ENCODE measurements around the gene ZMIZ1. TPM values are rescaled to one million over a fixed set of nuclear protein-coding genes. Genes with fewer than 3 reads are reported as not detected.

The ZMIZ1 gene
- total and polyA plus RNA-seq, 4 donors, result 3.9 to 19.1 (median 9.8) TPM

DNA sequence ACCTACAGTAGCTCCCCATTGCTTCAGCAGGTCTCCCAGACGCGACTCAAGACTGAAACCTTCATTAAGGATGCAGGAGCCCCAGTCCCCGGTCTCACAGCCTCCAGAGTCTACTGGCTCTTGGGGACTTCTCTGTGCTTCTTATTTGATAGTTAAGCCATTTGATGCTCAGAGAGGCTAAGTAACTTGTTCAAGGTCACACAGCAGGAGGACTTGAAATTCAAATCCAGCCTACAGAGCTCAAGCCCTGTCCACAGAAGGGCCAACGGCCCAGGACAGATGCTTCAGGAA lies 21.2 kb upstream of the ZMIZ1 start:
- H3K4me1 ChIP-seq (ENCODE audit: control insufficient read depth in 4 of 4, insufficient read depth in 4 of 4, low read length in 3 of 4), result peaks cover 0 to 7% (median 3%) of the 10 kb centered on the region in 4 donors
- H3K9me3 ChIP-seq (ENCODE audit: control insufficient read depth in 4 of 4, low read length in 3 of 4), result no peaks in the 10 kb centered on the region
- TF ChIP-seq SP1 (IDR thresholded peaks at IDR 0.05) (no peak), FOXA1 (IDR thresholded peaks at IDR 0.05) (no peak), MAX (IDR thresholded peaks at IDR 0.05) (no peak), HNF4A (conservative IDR thresholded peaks at IDR 0.05) (no peak), FOXA2 (IDR thresholded peaks at IDR 0.05) (no peak), GABPA (IDR thresholded peaks at IDR 0.05 in 1 of 2, conservative IDR thresholded peaks at IDR 0.05 in 1 of 2) (no peak), NR2F2 (IDR thresholded peaks at IDR 0.05) (no peak)
- H3K4me3 ChIP-seq (ENCODE audit: low read depth in 1 of 3, low read length in 3 of 3), result no peak overlapping the region
- DNase-seq (ENCODE audit: low spot score), result no peak
- H3K36me3 ChIP-seq (ENCODE audit: control insufficient read depth in 4 of 4, insufficient read depth in 3 of 4, low read depth in 1 of 4, low read length in 3 of 4), result no peaks in the 10 kb centered on the region
- H3K9ac ChIP-seq (ENCODE audit: low read depth in 1 of 2, low read length in 2 of 2), result no peak overlapping the region
- WGBS, result 89% methylated on average over 4 of the region's 4 CpGs
- no peaks in the 10 kb centered on the region for H3K27me3 ChIP-seq (ENCODE audit: control insufficient read depth in 4 of 4, insufficient read depth in 4 of 4, low read length in 3 of 4)
- peak overlapping the region in 1 of 2 donors; percentile 23 for H3K27ac ChIP-seq (ENCODE audit: low read depth in 1 of 2, low read length in 2 of 2)

DNA sequence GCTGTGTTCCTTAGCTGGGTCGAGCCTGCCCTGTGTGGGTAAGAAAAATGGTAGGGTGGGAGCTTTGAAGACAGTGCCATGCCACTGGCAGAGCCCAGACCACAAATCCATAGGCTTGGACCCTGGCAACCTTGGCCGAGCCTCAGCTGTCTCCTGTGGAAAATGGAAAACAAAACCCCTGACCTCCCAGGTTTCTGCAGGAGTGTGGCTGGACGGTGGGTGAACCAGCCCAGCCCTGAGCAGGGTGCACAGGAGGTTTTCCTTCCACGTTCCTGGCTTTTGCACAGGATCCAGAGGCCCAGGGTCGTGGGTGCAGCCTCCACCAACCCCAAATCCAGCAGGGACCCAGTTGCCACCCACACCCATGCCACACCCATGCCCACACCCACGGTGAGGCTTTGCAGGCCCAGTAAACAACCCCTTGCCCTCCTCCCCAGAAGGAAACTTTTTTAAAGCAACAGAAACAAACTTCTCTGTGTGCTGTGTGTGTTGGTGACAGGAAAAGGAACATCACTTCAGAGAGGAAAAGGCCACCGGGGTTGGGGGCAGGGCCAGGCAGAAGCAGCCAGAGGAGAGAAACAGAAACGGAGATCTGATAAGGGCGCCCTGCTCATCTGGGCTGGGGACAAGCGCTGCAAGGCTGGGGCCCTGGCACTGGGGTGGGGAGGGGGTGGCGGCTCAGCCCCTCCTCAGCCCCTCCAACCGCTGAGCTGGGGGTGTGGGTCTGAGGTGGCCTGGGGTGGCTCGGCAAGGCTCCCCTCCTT lies 20.7 kb upstream of the ZMIZ1 start:
- Histone ChIP-seq H3K4me3 (ENCODE audit: low read depth in 1 of 3, low read length in 3 of 3) (no peak overlapping the region), H3K36me3 (ENCODE audit: control insufficient read depth in 4 of 4, insufficient read depth in 3 of 4, low read depth in 1 of 4, low read length in 3 of 4) (no peaks in the 10 kb centered on the region), H3K27me3 (ENCODE audit: control insufficient read depth in 4 of 4, insufficient read depth in 4 of 4, low read length in 3 of 4) (no peaks in the 10 kb centered on the region), H3K4me1 (ENCODE audit: control insufficient read depth in 4 of 4, insufficient read depth in 4 of 4, low read length in 3 of 4) (peaks cover 0 to 7% (median 3%) of the 10 kb centered on the region in 4 donors), H3K9me3 (ENCODE audit: control insufficient read depth in 4 of 4, low read length in 3 of 4) (no peaks in the 10 kb centered on the region), H3K9ac (ENCODE audit: low read depth in 1 of 2, low read length in 2 of 2) (no peak overlapping the region), H3K27ac (ENCODE audit: low read depth in 1 of 2, low read length in 2 of 2) (peak overlapping the region in 1 of 2 donors; percentile 23)
- TF ChIP-seq FOXA2 (IDR thresholded peaks at IDR 0.05) (no peak), RAD21 (IDR thresholded peaks at IDR 0.05) (peak in 1 of 2 donors; percentile 8)
- peak; percentile 73 for DNase-seq (ENCODE audit: low spot score)
- 65% methylated on average over 13 of the region's 13 CpGs for WGBS

- H3K9ac ChIP-seq (ENCODE audit: low read depth in 1 of 2, low read length in 2 of 2), result no peak overlapping the region
- no peaks in the 10 kb centered on the region for H3K9me3 ChIP-seq (ENCODE audit: control insufficient read depth in 4 of 4, low read length in 3 of 4)
- H3K36me3 ChIP-seq (ENCODE audit: control insufficient read depth in 4 of 4, insufficient read depth in 3 of 4, low read depth in 1 of 4, low read length in 3 of 4), result no peaks in the 10 kb centered on the region
- no peak overlapping the region for H3K4me3 ChIP-seq (ENCODE audit: low read depth in 1 of 3, low read length in 3 of 3)
- H3K27me3 ChIP-seq (ENCODE audit: control insufficient read depth in 4 of 4, insufficient read depth in 4 of 4, low read length in 3 of 4), result no peaks in the 10 kb centered on the region
- no peak for DNase-seq (ENCODE audit: low spot score)
- 78% methylated on average over 14 of the region's 14 CpGs for WGBS
- no peak for TF ChIP-seq FOXA2 (IDR thresholded peaks at IDR 0.05)
- no peak for TF ChIP-seq REST (IDR thresholded peaks at IDR 0.05)
- no peak for TF ChIP-seq FOXA1 (IDR thresholded peaks at IDR 0.05)
- TF ChIP-seq, protein P1, sequence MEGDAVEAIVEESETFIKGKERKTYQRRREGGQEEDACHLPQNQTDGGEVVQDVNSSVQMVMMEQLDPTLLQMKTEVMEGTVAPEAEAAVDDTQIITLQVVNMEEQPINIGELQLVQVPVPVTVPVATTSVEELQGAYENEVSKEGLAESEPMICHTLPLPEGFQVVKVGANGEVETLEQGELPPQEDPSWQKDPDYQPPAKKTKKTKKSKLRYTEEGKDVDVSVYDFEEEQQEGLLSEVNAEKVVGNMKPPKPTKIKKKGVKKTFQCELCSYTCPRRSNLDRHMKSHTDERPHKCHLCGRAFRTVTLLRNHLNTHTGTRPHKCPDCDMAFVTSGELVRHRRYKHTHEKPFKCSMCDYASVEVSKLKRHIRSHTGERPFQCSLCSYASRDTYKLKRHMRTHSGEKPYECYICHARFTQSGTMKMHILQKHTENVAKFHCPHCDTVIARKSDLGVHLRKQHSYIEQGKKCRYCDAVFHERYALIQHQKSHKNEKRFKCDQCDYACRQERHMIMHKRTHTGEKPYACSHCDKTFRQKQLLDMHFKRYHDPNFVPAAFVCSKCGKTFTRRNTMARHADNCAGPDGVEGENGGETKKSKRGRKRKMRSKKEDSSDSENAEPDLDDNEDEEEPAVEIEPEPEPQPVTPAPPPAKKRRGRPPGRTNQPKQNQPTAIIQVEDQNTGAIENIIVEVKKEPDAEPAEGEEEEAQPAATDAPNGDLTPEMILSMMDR (IDR thresholded peaks at IDR 0.05; ENCODE audit: low read depth, low read length, missing input control), result no peak
- no peak for TF ChIP-seq RAD21 (IDR thresholded peaks at IDR 0.05)
- TF ChIP-seq RXRA (IDR thresholded peaks at IDR 0.05), result no peak
- TF ChIP-seq TAF1 (conservative IDR thresholded peaks at IDR 0.05), result no peak
- no peak for TF ChIP-seq YY1 (IDR thresholded peaks at IDR 0.05)
- TF ChIP-seq NR2F2 (IDR thresholded peaks at IDR 0.05), result no peak
- no peak for TF ChIP-seq SP1 (IDR thresholded peaks at IDR 0.05)
- TF ChIP-seq EGR1 (IDR thresholded peaks at IDR 0.05; ENCODE audit: low read depth in 2 of 2), result no peak
- no peak for TF ChIP-seq MAX (IDR thresholded peaks at IDR 0.05)
- H3K4me1 ChIP-seq (ENCODE audit: control insufficient read depth in 4 of 4, insufficient read depth in 4 of 4, low read length in 3 of 4), result peaks cover 0 to 7% (median 3%) of the 10 kb centered on the region in 4 donors
- peak overlapping the region in 1 of 2 donors; percentile 23 for H3K27ac ChIP-seq (ENCODE audit: low read depth in 1 of 2, low read length in 2 of 2)
Observed at GRCh38 chr10:79048639-79049550, 19.9 kb upstream of the ZMIZ1 start.
